ENCODE data around the gene IFI35. TPM values are rescaled to one million over a fixed set of nuclear protein-coding genes. Genes with fewer than 3 reads are reported as not detected.
A peak's percentile ranks its signal among the peaks of the same experiment; 100 is the strongest.

The IFI35 gene
- total RNA-seq, 1 donor from 2014 or later = 45.2 TPM

GRCh38 chr17:43019418-43019817 is 12.8 kb downstream of the IFI35 start:
- Histone ChIP-seq H3K4me1 (peaks cover 0 to 17% of the 10 kb centered on the region in 2 donors), H3K4me3 (peak overlapping the region in 1 of 2 donors; percentile 17), H3K9me3 (no peaks in the 10 kb centered on the region), H3K27ac (peak overlapping the region; percentile 73 to 90), H3K36me3 (peaks cover 27 to 28% of the 10 kb centered on the region in 2 donors), H3K27me3 (no peaks in the 10 kb centered on the region)
- TF ChIP-seq CTCF (IDR thresholded peaks at IDR 0.05) = no peak
- no peak for DNase-seq (ENCODE audit: low spot score in 2 of 2)
- intact Hi-C loops (cut with DNase I) = no loop called here

- intact Hi-C loops (cut with DNase I) = loop anchor here (10.0 kb wide), 1 partner anchor 465 kb away; the partner anchor contains the start of gene DHX8
- Histone ChIP-seq H3K36me3 (peaks cover 21 to 27% of the 10 kb centered on the region in 2 donors), H3K27me3 (no peaks in the 10 kb centered on the region), H3K9me3 (no peaks in the 10 kb centered on the region), H3K4me1 (peaks cover 0 to 17% of the 10 kb centered on the region in 2 donors), H3K27ac (peak overlapping the region; percentile 73 to 90), H3K4me3 (peak overlapping the region in 1 of 2 donors; percentile 82)
- no peak for TF ChIP-seq CTCF (IDR thresholded peaks at IDR 0.05)
- DNase-seq (ENCODE audit: low spot score in 2 of 2) = no peak
Measured at GRCh38 chr17:43020030-43020621, 13.5 kb downstream of the IFI35 start.

- H3K4me3 ChIP-seq = peak overlapping the region; percentile 78 to 82
- no peak for TF ChIP-seq CTCF (IDR thresholded peaks at IDR 0.05)
- H3K9me3 ChIP-seq = no peaks in the 10 kb centered on the region
- DNase-seq (ENCODE audit: low spot score in 2 of 2) = peak; percentile 39 to 85
- no peaks in the 10 kb centered on the region for H3K27me3 ChIP-seq
- peaks cover 0 to 21% of the 10 kb centered on the region in 2 donors for H3K4me1 ChIP-seq
- peak overlapping the region; percentile 73 to 90 for H3K27ac ChIP-seq
- peaks cover 13 to 23% of the 10 kb centered on the region in 2 donors for H3K36me3 ChIP-seq
- intact Hi-C loops (cut with DNase I) = loop anchor here (1.0 to 10.0 kb wide), 2 partner anchors 150 to 464 kb away; partner anchors contain the start of genes DHX8 and NBR1
Measured at GRCh38 chr17:43020789-43021740, 14.5 kb downstream of the IFI35 start.

- peak in 1 of 2 donors; percentile 83 for DNase-seq (ENCODE audit: low spot score in 2 of 2)
- Histone ChIP-seq H3K4me3 (peak within 1 kb of the TSS; percentile 78 to 82), H3K4me1 (peaks cover 0 to 21% of the 10 kb centered on the region in 2 donors), H3K27ac (peak within 1 kb of the TSS; percentile 73 to 90), H3K27me3 (no peaks in the 10 kb centered on the region), H3K36me3 (peaks cover 5 to 14% of the 10 kb centered on the region in 2 donors), H3K9me3 (no peaks in the 10 kb centered on the region)
- intact Hi-C loops (cut with DNase I) = loop anchor here (1.0 to 10.0 kb wide), 2 partner anchors 149 to 463 kb away; partner anchors contain the start of genes DHX8 and NBR1
- TF ChIP-seq CTCF (IDR thresholded peaks at IDR 0.05) = no peak
Measured at GRCh38 chr17:43021741-43022512, 15.3 kb downstream of the IFI35 start, which contains the start of gene VAT1. TSS of gene VAT1 (minus strand) at chr17:43022385. CDS start at chr17:43022322, 63 bp downstream.

Data from ascending aorta (tissue), 2 donors.